Stimulated activated CD4-positive, alpha-beta T cell treated with anti-CD3 and anti-CD28 coated beads, Interleukin-15, amount 100 ng/mL, for 48 hours (primary cell): ENCODE measurements around the gene MAP2K7.
A peak's percentile ranks its signal among the peaks of the same experiment; 100 is the strongest.
"Not testable (repeated sequence)": the region's sequence is repeated elsewhere in the genome, so short reads cannot be mapped to it uniquely, and the experiment has no call there.

ENCODE experiments used
- DNase-seq, 2 donors: peaks; one replicate each; pipeline ENCODE4 v3.0.0-alpha.2; 2020; ENCODE audit warnings: low read depth in 2 of 2

Gene MAP2K7

DNA sequence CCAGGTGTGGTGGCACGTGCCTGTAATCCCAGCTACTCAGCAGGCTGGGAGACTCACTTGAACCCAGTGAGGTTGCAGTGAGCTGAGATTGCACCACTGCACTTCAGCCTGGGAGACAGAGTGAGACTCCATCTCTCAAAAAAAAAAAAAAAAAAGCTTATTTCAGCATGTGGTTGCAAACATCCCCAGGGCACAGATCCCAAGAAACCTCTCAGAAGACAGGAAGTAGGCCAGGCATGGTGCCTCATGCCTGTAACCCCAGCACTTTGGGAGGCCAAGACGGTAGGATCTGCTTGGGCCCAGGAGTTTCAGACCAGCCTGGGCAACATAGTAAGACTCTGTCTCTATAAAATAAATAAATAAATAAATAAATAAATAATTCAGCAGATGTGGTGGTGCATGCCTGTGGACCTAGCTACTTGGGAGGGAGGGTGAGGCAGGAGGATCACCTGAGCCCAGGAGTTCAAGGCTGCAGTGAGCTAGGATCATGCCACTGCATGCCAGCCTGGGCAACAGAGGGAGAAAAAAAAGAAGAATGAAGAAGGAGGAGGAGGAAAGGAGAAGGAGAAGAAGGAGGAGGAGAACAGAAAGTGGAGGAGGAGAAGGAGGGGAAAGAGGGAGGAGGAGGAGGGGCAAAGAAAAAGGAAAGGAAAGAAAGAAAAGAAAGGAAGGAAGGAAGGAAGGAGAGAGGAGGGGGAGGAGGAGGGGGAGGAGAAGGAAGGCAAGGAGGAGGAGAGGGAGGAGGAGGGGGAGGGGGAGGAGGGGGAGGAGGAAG is 19.7 kb upstream of the MAP2K7 start:
- DNase-seq, result no peak

- DNase-seq, result no peak
Measured at GRCh38 chr19:7885818-7886217, 17.9 kb upstream of the MAP2K7 start.

DNA sequence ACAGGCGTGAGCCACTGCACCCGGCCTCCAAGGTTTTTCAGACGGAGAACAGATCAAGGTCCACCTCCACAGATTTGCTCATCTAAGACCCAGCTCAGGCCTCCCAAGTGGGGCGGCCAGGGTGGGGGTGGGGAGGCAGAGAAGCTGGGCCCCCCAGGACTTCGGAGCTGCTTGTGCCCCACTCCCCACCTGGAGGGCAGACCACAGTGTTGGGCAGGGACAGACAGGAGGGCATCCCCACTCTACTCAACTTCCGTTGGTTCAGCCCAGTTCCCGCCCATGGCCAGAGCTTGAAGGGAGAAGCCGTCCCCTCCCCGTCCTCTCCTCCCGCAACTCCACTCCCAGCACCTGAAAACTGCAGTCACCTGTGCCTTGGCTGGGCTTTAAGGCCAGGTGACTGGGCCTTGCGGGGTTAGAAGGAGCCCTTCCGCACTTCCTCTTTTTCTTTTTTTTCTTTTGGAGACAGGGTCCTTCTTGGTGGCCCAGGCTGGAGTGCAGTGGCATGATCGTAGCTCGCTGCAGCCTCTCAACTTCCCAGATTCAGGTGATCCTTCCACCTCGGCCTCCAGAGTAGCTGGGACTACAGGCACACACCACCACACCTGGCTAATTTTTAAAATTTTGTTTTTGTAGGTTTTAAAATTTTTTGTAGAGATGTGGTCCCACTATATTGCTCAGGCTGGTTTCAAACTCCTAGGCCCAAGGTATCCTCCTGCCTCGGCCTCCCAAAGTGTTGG is 16.1 kb upstream of the MAP2K7 start:
- no peak for DNase-seq

DNA sequence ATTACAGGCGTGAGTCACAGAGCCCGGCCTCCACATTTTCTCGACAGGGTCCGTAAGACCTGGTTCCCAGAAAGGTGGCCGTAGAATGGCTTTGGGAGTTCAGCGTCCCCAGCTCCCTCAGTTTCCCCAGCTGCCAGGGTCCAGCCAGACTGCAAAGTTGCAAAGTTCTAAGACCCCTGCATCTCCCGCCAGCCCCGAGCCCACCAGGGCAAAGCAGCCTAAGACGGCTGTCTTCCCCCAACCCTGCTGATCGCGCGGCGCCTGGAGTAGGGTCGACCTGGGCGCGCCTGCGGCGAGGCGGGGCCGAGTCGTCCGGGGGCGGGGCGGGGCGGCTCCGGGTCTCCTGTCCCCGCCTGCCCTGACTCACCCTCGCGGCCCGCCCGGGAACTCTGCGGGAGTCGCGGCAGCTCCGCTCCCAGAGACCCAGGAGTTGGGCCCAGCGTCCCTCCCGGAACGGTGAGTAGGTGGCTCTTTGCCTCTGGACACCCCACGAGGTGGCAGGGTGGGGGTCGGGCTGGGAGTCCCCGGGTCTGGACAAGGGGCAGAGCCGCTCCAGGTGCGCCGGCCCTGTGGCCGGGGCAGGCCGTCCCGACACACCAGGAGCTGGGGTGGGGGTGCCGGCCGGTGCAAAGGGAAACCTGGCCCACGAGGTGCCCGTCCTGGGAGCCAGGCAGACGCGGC is 15.4 kb upstream of the MAP2K7 start, which contains the start of gene LRRC8E:
Gene LRRC8E (plus strand): TSS at position 366 of the 681 bp plus-strand sequence. CDS start 7,094 bp downstream, outside the sequence.
- peak in 1 of 2 donors; percentile 33 for DNase-seq

DNA sequence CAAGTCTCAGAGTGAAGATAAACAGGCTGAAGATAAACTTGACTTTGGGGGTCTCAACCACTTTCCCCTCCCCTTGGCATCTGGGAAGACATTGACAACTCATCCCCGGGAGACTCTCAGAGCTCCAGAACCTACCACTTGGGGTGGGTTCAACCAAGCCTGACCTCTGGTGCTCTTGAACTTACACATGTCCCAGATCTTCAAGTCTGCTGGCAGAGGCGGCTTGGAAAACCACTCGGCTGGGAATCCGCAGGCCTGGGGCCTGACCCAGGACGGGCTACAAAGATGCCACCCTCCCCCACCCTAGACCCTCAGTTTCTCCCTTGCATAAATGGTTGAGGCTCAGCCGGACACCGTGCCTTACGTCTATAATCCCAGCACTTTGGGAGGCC is 14.9 kb upstream of the MAP2K7 start:
- DNase-seq, result no peak

DNA sequence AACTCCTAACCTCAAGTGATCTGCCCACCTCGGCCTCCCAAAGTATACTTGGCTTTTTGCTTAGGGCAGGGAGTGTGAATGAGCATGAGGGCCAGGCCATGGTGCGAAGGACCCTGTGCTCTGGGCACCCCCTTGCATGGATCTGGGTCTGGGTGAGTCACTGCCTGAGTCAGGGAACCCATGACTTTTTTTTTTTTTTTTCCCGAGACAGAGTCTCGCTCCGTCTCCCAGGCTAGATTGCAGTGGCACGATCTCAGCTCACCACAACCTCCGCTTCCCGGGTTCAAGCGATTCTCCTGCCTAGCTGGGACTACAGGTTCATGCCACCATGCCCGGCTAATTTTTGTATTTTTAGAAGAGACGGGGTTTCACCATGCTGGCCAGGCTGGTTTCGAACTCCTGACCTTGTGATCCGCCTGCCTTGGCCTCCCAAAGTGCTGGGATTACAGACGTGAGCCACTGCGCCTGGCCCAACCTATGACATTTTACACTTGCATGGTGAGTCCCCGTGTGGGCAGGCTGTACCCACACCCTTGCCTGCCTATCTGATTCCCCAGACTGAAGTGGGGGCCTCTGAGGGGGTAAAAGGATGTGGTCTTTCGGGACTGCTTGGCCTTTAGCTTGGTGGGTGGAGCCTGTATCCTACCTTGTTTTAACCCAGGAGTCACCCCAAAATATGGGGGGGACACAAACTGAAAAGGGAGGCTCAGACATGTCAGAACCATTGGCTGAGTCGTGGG is 10.1 kb upstream of the MAP2K7 start:
- not testable (repeated sequence) for DNase-seq

DNA sequence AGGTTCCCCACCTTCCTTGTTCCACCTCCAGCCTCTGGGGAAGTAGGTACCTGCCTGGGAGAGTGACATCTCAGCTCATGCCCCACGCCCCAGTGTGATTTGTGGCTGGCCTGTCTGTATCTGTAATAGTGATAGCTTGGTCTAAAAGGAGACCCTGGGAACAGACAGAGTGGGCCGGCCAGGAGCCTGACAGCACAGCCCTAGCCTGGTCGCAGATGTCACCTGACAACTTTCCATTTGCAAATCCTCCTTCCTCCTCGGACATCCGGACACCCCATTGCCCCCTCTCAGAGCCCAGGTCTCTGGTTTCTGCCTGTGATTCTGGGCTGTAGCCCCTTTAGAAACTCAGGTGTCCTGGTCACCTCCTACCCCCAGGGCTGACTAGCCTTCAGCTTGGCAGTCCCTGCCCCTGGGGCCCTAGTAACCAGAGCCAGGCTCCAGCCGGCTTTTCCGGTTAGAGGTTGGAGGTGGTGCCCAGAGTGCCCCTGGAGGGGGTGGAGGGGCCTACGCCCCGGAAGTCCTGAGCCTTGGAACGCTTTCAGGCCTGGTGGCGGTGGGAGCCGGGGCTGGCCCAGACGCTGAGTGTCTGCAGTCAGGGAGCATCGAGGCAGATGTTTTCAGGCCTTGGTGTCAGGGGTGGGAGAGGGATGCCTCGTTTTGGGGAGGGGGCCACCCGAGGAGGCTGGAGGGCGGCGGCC is 8.9 kb upstream of the MAP2K7 start:
- no peak for DNase-seq

DNA sequence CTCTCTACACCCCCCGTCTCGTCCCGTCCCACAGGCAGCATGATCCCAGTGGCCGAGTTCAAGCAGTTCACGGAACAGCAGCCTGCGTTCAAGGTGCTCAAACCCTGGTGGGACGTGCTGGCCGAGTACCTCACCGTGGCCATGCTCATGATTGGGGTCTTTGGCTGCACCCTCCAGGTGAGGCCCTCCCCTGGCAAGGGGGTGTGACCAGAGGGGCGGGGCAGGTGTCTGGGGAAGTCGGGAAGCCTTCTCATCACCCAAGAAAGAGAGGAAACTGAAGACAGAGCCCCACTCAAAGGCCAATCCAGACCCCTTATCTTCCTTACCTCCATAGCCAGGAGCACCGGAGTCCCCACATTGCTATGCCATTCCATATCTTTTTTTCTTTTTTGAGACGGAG is 8.1 kb upstream of the MAP2K7 start:
- DNase-seq, result no peak

DNA sequence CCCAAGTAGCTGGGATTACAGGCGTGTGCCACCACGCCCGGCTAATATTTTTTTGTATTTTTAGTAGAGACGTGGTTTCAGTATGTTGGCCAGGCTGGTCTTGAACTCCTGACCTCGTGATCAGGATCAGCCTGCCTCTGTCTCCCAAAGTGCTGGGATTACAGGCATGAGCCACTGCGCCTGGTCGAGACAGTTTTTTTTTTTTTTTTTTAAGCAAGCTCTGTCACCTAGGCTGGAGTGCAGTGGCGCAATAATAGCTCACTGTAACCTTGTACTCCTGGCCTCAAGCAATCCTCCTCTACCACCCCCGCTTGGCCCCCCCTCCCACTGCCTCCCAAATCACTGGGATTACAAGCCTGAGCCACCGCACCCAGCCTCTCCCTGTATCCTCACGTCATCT is 6.4 kb upstream of the MAP2K7 start:
- DNase-seq, result no peak

GRCh38 chr19:7898967-7899366 is 4.7 kb upstream of the MAP2K7 start:
- no peak for DNase-seq

- no peak for DNase-seq
Measured at GRCh38 chr19:7899751-7900378, 3.8 kb upstream of the MAP2K7 start.

DNA sequence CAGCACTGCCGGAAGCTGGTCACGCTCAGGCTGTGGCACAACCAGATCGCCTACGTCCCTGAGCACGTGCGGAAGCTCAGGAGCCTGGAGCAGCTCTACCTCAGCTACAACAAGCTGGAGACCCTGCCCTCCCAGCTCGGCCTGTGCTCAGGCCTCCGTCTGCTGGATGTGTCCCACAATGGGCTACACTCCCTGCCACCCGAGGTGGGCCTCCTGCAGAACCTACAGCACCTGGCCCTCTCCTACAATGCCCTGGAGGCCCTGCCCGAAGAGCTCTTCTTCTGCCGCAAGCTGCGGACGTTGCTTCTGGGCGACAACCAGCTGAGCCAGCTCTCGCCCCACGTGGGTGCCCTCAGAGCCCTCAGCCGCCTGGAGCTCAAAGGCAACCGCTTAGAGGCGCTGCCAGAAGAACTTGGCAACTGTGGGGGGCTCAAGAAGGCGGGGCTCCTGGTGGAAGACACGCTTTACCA is 3.2 kb upstream of the MAP2K7 start:
- DNase-seq, result no peak

GRCh38 chr19:7900931-7901330 is 2.7 kb upstream of the MAP2K7 start:
- no peak for DNase-seq

DNA sequence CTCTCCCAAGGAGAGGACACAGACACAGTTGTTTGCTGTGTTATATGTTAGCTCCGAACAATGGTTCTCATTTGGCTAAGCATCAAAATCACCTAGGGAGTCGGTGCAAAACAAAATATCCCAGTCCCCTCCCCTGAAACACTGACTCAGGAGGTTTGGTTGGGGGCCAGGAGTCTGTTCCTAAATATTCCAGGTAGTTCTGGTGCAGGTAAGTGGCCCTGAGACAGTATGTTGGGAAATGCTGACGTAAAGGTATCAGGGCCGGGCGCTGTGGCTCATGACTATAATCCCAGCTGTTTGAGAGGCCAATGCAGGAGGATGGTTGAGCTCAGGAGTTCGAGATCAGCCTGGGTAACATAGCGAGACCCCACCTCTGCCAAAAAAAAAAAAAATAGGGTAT is 2.3 kb upstream of the MAP2K7 start:
- DNase-seq, result no peak

GRCh38 chr19:7902796-7903243 is 857 bp upstream of the MAP2K7 start:
- no peak for DNase-seq

- no peak for DNase-seq
Measured at GRCh38 chr19:7904074-7905020, 670 bp downstream of the MAP2K7 start.

- no peak for DNase-seq
Measured at GRCh38 chr19:7905268-7905667, 1.6 kb downstream of the MAP2K7 start.

GRCh38 chr19:7905859-7906258 is 2.2 kb downstream of the MAP2K7 start:
- no peak for DNase-seq

- no peak for DNase-seq
Measured at GRCh38 chr19:7907122-7907521, 3.4 kb downstream of the MAP2K7 start.
